GM12872 (cell line): ENCODE results near the gene ACSBG1.

ENCODE experiments used
- CTCF ChIP-seq: IDR thresholded peaks from 3 replicates; pipeline ENCODE4 v1.5.1; 2011; ENCODE audit warnings: low read depth, mild to moderate bottlenecking, low read length, moderate library complexity; ENCODE audit not compliant: insufficient read depth

Gene ACSBG1

GRCh38 chr15:78209646-78210348, 24.6 kb downstream of the ACSBG1 start:
- TF ChIP-seq CTCF, result no peak

GRCh38 chr15:78208887-78209645, 25.3 kb downstream of the ACSBG1 start:
- no peak for TF ChIP-seq CTCF

GRCh38 chr15:78208341-78208844, 26.0 kb downstream of the ACSBG1 start:
- no peak for TF ChIP-seq CTCF

- no peak for TF ChIP-seq CTCF
Observed at GRCh38 chr15:78207641-78208340, 26.6 kb downstream of the ACSBG1 start.

GRCh38 chr15:78207110-78207458, 27.3 kb downstream of the ACSBG1 start:
- TF ChIP-seq CTCF, result no peak

GRCh38 chr15:78206326-78207109, 27.8 kb downstream of the ACSBG1 start:
- no peak for TF ChIP-seq CTCF
